ENCODE data around the gene RBM6.
"Not testable (repeated sequence)": the region's sequence is repeated elsewhere in the genome, so short reads cannot be mapped to it uniquely, and the experiment has no call there.

The RBM6 gene

DNA sequence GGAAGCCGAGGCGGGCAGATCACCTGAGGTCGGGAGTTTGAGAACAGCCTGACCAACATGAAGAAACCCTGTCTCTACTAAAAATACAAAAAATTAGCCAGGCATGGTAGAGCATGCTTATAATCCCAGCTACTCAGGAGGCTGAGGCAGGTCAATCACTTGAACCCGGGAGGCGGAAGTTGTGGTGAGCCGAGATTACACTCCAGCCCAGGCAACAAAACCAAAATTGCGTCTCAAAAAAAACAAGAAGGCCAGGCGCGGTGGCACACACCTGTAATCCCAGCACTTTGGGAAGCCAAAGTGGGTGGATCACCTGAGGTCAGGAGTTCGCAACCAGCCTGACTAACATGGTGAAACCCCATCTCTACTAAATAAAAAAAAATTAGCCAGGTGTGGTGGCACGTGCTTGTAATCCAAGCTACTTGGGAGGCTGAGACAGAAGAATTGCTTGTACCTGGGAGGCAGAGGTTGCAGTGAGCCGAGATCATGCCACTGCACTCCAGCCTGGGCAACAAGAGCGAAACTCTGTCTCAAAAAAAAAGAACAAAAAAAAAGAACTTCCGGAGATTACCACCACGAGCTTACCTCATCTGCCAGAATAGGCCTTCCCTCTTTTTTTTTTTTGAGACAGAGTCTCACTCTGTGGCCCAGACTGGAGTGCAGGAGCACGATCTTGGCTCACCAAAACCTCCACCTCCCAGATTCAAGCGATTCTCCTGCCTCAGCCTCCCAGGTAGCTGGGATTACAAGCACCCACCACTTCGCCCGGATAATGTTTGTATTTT is 22.0 kb upstream of the RBM6 start:
- not testable (repeated sequence) for DNase-seq

GRCh38 chr3:49924683-49925082 is 15.3 kb upstream of the RBM6 start:
- DNase-seq: no peak

GRCh38 chr3:49925485-49925884 is 14.5 kb upstream of the RBM6 start:
- no peak for DNase-seq

GRCh38 chr3:49926117-49926728 is 13.7 kb upstream of the RBM6 start:
- DNase-seq: no peak

- no peak for DNase-seq
These were observed 12.2 kb upstream of the RBM6 start for GRCh38 chr3:49927798-49928197.

- DNase-seq: no peak
These were observed 11.4 kb upstream of the RBM6 start for GRCh38 chr3:49928481-49929017.

DNA sequence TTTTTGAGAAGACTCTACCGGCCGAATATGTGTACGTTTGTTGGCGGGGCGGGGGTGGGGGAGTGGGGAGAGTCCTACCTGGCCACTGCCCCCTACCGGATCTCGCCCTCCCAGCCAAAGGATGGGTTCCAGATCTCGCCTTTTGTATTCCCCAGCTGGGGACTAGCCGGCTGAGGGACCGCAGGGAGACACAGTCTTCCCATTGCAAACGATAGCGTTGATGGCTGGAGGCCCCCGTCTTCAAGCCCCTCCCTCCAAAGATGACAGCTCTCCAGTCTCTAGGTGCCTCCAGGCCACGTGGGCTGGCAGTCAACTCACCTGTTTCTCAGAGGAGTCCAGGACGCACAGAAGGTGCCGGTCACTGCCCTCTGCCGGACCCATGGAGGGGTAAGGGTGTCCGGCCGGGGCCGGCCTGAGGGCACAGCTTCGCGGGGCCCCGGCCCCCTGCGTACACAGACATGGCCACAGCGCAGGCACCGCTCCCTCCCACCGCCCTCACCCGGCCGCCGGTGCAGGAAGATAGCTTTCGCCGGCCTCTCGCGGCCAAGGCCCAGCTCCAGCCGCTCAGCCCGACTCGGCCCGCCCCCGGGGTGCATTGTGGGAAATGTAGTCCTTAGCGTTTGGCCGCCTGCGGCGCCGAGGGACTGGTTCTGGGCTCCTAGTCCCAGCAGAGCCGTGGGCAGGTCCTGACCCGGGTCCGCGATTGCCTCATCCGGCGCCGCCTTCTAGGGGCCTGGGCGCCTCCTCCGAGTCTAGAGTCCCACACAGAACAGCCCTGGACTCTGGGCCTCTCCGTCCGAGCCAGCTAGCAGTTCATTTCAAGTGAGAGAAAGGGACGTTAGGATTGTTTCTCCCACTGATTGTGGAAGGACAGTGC is 10.4 kb upstream of the RBM6 start, which contains the start of gene MON1A:
Gene MON1A (minus strand): TSS at position 521 of the 877 bp plus-strand sequence. CDS start 16,465 bp downstream, outside the sequence.
- peak; percentile 71 for DNase-seq

- no peak for DNase-seq
These were observed 9.7 kb upstream of the RBM6 start for GRCh38 chr3:49930168-49930690.

DNA sequence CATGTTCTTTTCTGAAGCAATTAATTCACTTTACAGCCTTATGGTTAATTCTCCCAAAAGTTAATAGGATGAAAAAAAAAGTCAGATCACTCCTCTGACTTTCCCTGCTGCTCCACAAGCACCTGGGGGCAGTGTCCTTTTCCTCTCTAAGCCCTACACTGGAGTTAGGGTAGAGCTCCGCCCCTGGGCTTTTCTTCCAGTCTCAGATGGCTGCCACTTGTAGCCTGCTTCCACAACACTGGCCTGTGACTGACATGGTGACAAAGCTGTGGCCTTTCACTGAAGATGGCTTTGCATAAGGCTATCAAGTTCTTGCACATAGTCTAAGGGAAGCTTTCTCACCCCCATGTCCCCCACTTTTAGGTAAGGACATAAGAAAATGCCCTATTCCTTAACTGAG is 9.0 kb upstream of the RBM6 start:
- no peak for DNase-seq

DNA sequence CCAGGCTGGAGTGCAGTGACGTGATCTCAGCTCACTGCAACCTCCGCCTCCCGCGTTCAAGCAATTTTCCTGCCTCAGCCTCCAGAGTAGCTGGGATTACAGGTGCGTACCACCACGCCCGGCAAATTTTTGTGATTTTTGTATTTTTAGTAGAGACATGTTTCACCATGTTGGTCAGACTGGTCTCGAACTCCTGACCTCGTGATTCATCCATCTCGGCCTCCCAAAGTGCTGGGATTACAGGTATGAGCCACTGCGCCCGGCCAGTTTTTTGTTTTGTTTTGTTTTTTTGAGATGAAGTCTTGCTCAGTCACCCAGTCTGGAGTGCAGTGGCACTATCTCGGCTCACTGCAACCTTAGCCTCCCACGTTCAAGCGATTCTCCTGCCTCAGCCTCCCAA is 7.7 kb upstream of the RBM6 start:
- DNase-seq: not testable (repeated sequence)

DNA sequence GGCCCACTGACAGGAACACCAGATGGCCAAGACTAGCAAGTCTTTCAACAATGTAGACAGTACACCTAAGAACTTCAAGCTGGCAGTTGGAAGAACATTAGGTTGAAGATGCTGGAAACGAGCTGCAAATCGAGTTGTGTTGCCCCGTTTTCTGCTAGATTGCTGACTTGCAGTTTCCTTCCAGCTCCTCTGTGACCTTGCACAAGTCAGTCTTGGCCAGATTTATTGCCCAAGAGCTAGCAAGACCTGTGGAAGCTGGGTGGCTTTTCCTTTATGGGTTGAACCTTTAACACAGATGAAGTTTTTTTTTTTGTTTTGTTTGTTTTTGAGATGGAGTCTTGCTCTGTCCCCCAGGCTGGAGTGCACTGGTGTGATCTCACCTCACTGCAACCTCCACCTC is 2.9 kb upstream of the RBM6 start:
- no peak for DNase-seq

DNA sequence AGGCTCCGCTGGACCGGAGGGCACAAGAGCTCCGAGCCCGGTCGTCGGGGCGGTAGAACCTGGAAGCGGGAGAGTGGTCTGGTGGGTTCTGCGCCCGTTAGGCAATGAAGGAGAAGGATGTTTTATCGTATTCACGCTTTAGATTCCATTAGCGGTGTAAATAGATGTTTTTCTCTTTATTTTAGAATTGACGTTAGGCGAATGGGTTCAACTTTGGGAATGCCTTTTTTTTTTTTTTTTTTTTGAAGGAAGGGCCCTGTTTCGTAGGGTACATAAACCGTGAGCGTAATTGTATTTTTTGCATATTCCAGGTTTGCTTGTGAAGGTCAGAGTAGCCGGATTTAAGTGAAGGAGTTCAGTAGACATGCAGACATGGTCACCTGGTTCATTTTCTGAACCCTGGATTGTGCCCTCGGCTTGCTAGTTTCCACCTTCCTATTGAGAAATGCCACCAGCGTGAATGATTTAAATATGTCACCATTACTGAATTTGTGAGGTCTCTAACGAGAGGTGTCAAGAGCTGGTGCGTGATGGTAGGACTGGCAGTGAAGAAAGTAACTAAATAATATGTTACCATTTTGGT is 808 bp downstream of the RBM6 start:
- DNase-seq: no peak

DNA sequence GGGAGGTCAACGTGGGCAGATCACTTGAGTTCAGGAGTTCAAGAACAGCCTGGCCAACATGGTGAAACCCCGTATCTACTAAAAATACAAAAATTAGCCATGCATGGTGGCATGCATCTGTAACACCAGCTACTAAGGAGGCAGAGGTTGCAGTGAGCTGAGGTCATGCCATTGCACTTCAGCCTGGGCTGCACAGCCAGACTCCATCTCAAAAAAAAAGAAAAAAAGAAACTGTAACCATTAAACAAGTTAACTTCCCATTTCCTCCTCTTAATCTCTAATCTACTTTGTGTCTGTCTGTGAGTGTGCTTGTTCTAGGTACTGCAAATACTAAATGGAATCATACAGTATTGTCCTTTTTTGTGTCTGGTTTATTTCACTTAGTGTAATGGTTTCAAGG is 2.7 kb downstream of the RBM6 start:
- no peak for DNase-seq

- no peak for DNase-seq
These were observed 13.0 kb downstream of the RBM6 start for GRCh38 chr3:49952924-49953323.

DNA sequence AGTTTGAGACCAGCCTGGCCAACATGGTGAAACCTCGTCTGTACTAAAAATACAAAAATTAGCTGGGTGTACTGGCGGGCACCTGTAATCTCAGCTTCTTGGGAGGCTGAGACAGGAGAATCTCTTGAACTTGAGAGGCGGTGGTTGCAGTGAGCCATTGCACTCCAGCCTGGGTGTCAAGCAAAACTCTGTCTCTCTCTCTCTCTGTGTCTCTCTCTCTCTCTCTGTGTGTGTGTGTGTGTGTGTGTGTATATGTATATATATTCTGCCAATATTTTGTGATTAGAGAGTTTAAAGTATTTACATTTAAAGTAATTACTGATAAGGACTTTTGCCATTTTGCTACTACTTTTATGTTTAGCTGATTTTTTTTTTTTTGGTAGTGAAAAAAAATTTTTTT is 15.7 kb downstream of the RBM6 start:
- DNase-seq: no peak

GRCh38 chr3:49966233-49966942 is 26.4 kb downstream of the RBM6 start:
- DNase-seq: no peak

GRCh38 chr3:49967291-49967690 is 27.3 kb downstream of the RBM6 start:
- DNase-seq: no peak

DNA sequence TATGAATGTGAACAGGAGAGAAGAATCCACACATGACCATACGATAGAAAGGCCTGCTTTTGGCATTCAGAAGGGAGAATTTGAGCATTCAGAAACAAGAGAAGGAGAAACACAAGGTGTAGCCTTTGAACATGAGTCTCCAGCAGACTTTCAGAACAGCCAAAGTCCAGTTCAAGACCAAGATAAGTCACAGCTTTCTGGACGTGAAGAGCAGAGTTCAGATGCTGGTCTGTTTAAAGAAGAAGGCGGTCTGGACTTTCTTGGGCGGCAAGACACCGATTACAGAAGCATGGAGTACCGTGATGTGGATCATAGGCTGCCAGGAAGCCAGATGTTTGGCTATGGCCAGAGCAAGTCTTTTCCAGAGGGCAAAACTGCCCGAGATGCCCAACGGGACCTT is 28.4 kb downstream of the RBM6 start:
- no peak for DNase-seq

- DNase-seq: no peak
These were observed 32.7 kb downstream of the RBM6 start for GRCh38 chr3:49972656-49973055.

DNA sequence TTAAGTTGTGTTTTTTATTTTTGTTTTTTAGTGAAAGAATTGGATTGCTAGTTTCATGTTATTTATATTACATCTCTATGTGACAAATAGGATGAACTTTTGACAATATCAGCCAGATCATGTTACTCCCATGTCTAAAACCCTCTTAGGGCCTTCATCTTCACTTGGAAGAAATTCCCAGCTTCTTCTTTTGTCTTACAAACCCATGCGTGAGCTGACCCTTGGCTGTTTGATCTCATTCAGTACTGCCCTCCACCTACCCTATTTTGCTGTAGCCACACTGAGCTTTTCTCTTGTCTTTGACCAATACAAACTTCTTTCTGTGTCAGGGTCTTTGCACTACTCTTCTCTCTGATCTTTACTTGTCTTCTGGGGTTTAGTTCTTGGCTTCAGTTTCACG is 37.0 kb downstream of the RBM6 start:
- no peak for DNase-seq

- no peak for DNase-seq
These were observed 44.4 kb downstream of the RBM6 start for GRCh38 chr3:49984394-49984793.

GRCh38 chr3:49992326-49992725 is 52.4 kb downstream of the RBM6 start:
- DNase-seq: no peak
